HG02938 (cell line): ENCODE data around the gene MAML2.
A peak's percentile ranks its signal among the peaks of the same experiment; 100 is the strongest.
"Not testable (repeated sequence)": the region's sequence is repeated elsewhere in the genome, so short reads cannot be mapped to it uniquely, and the experiment has no call there.

Source experiments
- ATAC-seq: cut with Tn5 transposase; IDR thresholded peaks from one replicate; pipeline ENCODE4 v1.9.1; 2021; ENCODE audit warnings: mild to moderate bottlenecking, moderate library complexity; ENCODE audit not compliant: unreplicated experiment

MAML2 gene

GRCh38 chr11:96293598-96294021, 49.4 kb downstream of the MAML2 start:
- peak; percentile 91 for ATAC-seq

- ATAC-seq: no peak
These were observed 49.9 kb downstream of the MAML2 start for GRCh38 chr11:96293109-96293508.

GRCh38 chr11:96292291-96293010, 50.5 kb downstream of the MAML2 start:
- no peak for ATAC-seq

- ATAC-seq: no peak
These were observed 52.4 kb downstream of the MAML2 start for GRCh38 chr11:96290631-96291030.

- no peak for ATAC-seq
These were observed 53.0 kb downstream of the MAML2 start for GRCh38 chr11:96290031-96290430.

- ATAC-seq: no peak
These were observed 54.1 kb downstream of the MAML2 start for GRCh38 chr11:96288915-96289314.

GRCh38 chr11:96287822-96288439, 55.1 kb downstream of the MAML2 start:
- no peak for ATAC-seq

- not testable (repeated sequence) for ATAC-seq
These were observed 57.0 kb downstream of the MAML2 start for GRCh38 chr11:96285985-96286384.

GRCh38 chr11:96284917-96285316, 58.1 kb downstream of the MAML2 start:
- no peak for ATAC-seq

- no peak for ATAC-seq
These were observed 58.6 kb downstream of the MAML2 start for GRCh38 chr11:96284401-96284800.

GRCh38 chr11:96282625-96283220, 60.3 kb downstream of the MAML2 start:
- ATAC-seq: no peak

GRCh38 chr11:96280444-96280843, 62.6 kb downstream of the MAML2 start:
- ATAC-seq: no peak

- no peak for ATAC-seq
These were observed 63.1 kb downstream of the MAML2 start for GRCh38 chr11:96279896-96280290.

- ATAC-seq: no peak
These were observed 63.7 kb downstream of the MAML2 start for GRCh38 chr11:96279018-96279895.

- no peak for ATAC-seq
These were observed 64.7 kb downstream of the MAML2 start for GRCh38 chr11:96278039-96278897.

- ATAC-seq: no peak
These were observed 65.3 kb downstream of the MAML2 start for GRCh38 chr11:96277696-96278038.

GRCh38 chr11:96276836-96277235, 66.2 kb downstream of the MAML2 start:
- no peak for ATAC-seq

- no peak for ATAC-seq
These were observed 67.0 kb downstream of the MAML2 start for GRCh38 chr11:96275801-96276594.

- ATAC-seq: no peak
These were observed 69.5 kb downstream of the MAML2 start for GRCh38 chr11:96273507-96273906.
